Inferior parietal cortex (tissue), 1 donor: ENCODE data around the gene FHL3.
"Not testable (repeated sequence)": the region's sequence is repeated elsewhere in the genome, so short reads cannot be mapped to it uniquely, and the experiment has no call there.

Experiments
- DNase-seq: peaks from one replicate; pipeline ENCODE4 v3.0.0-alpha.2; 2016; ENCODE audit errors: extremely low spot score

Gene FHL3

DNA sequence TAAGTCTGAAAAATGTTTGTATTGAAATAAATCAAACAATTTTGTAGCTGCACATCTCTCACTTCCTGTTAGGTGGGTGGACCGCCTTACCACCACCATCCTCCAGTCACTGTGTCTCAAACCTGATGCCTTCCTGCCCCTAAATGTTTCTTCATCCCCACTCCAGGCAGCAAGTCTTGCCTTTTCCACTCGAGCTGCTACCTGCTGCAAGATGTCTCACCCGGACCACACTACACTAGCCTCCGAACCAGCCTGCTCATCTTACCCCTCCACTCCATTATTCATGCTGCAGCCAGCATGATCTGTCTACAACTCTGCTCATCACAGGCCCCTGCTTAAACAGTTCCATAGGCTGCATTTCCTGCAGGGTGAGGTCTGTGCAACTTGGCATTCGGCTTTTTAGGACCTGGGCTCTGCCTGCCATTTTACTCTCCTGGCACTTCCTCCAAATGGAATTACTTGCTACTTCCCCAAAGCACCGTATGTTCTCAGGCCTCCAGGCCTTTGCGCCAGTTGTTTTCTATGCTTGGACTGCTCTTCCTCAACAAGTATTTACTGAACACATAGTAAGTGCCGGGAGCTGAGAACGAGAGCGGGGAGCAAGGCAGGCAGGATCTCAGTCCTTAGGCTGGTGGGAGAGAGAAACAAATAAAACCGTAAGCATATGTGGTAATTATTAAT is 10.3 kb downstream of the FHL3 start:
- DNase-seq = no peak

DNA sequence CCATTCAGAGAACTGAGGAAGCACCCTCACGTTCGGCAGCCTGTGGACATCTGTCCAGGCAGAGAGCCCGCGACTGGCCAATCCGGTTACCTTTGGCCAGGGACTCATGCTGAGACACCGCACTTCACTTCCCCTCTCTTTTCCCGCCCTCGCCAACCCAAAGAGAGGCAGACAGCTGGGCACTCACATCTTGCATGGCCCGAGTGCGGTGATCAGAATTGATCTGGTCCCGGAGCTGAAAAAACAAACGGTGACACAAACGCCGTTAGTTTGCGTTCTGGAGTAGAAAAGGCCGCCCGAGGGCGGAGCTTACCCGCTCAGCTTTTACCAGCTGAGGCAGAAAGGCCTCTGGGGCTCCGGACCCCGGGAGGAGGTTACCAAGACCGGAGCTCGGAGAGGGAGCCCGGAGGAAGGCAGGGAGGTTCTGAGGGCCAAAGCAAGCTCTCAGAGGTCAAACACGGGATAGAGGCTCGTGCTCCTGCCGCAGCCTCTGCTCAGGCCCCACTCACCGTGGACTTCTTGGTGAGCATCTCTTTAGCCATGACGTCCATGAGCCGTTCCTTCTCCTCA is 15.9 kb downstream of the FHL3 start:
- no peak for DNase-seq

DNA sequence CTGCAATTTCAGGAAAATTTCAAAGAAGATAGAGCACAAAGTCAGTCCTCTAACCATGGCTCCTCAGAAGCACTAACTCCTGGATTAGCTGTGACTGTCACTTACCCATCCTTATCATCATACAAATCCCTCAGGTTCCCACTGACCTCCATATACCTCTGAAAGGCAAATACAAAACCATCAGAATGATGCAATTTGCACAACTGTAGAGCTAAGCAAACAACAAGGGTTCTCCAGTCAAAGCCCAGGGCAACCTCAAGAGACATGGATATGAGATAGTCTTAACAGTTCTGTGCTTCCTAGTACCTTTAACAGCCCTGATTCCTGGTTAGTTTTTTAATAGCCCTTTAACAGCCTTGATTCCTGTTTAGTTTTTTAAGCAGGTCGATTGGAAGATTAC is 17.6 kb downstream of the FHL3 start:
- DNase-seq = no peak

DNA sequence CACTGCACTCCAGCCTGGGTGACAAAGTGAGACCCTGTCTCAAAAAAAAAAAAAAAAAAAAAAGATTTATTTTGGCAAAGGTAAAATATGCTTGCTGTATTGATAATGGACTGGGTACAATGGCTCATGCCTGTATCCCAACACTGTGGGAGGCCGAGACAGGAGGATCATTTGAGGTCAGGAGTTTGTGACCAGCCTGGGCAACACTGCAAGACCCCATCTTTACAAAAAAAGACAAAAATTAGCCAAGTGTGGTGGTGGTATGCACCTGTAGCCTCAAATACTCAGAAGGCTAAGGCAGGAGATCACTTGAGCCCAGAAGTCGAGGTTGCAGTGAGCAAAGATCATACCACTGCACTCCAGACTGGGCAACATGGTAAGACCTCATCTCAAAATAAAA is 21.8 kb downstream of the FHL3 start:
- DNase-seq = no peak

DNA sequence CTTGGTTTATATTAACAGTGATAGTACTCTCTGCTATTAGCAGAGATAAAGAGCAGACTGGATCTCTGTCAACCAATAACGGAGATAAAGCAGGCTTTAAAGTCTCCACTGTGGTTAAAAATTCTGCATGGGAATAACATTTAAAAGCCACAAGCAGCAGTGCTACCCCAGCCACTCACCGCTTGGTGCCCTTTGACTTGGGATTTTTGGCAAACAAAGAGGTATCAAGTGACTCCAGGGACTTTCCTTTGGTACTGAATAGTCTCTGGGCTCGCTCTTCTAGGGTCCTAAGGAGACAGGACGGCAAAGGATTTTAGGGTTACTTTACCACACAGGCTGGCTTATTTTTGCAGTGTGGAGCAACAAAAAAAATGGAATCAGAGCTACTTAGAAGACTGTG is 26.8 kb downstream of the FHL3 start:
- DNase-seq = no peak

DNA sequence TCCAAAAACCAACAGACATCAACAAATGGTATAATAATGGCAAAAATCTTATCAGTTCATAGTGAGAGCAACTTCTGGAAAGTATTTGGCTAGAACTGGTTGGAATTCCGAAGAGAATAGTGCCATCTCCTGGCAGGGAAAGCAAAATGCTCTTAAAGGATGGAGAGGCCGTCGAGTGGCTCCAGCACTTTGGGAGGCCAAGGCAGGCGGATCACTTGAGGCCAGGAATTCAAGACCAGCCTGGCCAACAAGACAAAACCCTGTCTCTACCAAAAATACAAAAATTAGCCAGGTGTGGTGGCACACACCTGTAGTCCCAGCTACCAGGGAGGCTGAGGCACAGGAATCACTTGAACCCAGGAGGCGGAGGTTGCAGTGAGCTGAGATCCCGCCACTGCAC is 30.2 kb downstream of the FHL3 start:
- peak; percentile 46 for DNase-seq

DNA sequence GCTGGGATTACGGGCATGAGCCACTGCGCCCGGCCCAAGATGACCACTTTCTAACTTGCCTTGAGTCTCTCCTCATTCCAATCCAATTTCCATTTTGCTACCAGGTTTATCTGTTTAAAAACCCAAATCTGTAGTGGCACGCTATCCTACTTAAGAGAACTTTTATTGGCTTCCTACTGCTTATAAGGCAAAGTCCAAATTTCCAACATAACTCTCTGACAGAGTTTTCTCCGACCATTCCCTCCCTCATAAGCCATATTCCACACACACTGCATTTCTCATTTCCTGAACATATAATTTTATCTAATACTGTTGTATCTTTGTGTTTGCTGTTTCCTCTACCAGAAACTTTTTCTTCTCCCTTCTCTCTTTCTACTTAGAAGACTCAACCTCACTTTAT is 30.7 kb downstream of the FHL3 start:
- no peak for DNase-seq

DNA sequence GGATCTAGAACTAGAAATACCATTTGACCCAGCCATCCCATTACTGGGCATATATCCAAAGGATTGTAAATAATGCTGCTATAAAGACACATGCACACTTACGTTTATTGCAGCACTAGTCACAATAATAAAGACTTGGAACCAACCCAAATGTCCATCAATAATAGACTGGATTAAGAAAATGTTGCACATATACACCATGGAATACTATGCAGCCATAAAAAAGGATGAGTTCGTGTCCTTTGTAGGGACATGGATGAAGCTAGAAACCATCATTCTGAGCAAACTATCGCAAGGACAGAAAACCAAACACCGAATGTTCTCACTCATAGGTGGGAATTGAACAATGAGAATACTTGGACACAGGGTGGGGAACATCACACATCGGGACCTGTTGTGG is 31.6 kb downstream of the FHL3 start:
- not testable (repeated sequence) for DNase-seq

DNA sequence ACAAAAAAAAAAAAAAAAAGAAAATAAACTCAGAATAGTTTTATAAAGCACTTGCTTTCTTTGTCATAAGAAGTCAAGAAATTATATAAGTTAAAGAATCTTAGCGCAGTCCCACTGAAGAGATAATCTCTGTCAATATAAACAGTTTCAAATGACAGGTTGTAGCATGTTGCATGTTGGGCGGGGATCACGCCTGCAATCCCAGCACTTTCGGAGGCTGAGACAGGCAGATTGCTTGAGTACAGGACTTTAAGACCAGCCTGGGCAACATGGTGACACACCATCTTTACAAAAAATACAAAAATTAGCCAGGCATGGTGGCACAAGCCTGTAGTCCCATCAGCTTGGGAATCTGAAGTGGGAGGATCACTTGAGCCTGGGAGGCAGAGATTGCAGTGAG is 40.0 kb downstream of the FHL3 start:
- no peak for DNase-seq

DNA sequence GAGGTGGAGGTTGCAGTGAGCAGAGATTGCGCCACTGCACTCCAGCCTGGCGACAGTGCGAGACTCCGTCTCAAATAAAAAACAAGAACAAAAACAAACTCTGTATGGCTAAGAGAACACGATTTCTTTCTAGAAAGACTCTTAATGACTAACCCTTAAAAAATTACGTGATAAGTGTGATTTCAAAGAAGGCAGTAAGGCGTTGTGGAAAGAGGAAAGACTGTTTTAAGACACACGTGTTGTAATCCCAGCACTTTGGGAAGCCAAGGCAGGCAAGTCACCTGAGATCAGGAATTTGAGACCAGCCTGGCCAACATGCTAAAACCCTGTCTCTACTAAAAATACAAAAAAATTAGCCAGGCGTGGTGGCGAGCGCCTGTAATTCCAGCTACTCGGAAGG is 41.2 kb downstream of the FHL3 start:
- not testable (repeated sequence) for DNase-seq

DNA sequence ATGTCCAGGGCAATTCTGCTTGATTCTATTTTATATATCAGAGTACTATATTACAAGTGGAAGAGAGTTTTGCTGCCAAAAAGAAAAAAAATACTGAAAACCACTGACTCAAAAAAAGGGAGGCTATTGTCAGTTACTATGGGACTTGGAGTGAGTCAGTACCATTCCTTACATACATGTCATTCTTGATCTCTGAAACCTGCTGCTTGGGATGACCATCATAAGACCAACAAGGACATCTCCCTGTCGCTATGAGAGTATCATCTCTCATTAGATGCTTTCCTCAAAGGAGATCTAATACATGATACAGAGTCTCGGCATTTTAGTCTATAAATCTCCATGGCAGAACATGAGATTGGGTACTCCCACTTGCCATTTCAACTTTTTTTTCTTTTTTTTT is 46.6 kb downstream of the FHL3 start:
- DNase-seq = no peak

DNA sequence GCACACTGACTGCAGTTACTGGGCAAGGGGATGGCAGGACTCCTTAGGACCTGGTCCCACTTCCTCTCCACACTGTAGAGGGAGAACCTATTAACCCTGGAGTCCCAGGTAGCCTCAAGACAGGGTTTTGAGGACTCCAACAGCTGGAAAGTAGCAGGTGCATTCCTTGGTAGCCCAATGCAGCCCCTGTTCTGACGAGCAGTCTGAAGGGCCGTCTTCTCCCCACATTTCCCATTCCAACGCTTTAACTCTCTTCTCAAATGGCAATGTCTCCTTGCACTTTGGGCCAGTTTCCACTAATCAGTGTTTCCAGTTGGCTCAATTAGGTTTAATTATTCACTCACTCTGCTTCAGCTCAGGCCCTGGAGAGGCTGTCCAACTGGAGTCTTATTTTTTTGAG is 49.6 kb downstream of the FHL3 start:
- no peak for DNase-seq

DNA sequence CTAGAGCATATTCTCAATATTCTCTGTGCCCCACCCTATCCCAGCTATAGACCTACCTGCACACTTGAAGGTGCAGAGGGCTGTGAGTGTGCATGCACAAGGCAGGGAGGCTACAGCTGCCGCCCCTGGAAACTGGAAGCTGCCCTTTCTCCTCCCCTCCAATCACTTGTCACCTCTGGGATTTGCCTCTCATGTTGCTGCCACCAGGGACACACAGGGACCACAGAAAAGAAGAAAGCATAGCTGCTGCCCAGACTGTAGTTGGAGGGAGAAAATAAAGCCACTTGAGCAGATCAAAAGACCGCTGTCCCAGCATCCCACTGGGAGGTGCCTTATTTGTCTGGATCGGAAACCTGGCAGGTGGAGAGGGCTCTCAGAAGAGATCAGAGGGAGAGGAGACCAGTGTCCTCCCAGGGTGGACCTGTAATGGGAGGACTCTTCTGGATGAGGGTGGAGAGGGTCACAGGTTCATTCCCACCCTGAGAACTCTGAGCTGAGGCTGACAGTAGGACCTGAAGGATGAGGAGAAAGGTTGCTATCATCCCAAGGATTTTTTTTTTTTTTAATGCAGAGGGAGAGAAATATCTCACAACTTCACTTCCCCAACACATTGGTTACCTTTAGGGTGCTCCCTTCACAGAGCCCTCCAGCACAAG is 50.9 kb downstream of the FHL3 start:
- DNase-seq = no peak

DNA sequence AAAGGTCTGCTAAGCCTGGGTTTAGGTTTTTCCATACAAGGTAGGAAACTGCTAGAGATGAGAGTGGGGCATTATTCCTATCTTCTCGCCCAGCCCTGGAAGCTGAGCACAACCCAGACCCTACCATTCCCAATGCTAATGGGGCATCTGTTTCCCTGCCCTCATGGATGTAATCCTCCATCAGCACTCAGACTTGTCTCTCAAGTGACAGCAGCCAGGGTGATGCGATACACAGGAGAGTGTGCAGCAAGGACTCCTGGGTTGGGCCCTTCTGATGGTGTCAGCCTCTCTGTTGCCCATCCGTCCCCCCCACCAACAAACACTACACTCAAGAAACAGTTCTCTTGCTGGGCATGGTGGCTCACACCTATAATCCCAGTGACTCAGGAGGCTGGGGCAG is 52.6 kb downstream of the FHL3 start:
- no peak for DNase-seq

DNA sequence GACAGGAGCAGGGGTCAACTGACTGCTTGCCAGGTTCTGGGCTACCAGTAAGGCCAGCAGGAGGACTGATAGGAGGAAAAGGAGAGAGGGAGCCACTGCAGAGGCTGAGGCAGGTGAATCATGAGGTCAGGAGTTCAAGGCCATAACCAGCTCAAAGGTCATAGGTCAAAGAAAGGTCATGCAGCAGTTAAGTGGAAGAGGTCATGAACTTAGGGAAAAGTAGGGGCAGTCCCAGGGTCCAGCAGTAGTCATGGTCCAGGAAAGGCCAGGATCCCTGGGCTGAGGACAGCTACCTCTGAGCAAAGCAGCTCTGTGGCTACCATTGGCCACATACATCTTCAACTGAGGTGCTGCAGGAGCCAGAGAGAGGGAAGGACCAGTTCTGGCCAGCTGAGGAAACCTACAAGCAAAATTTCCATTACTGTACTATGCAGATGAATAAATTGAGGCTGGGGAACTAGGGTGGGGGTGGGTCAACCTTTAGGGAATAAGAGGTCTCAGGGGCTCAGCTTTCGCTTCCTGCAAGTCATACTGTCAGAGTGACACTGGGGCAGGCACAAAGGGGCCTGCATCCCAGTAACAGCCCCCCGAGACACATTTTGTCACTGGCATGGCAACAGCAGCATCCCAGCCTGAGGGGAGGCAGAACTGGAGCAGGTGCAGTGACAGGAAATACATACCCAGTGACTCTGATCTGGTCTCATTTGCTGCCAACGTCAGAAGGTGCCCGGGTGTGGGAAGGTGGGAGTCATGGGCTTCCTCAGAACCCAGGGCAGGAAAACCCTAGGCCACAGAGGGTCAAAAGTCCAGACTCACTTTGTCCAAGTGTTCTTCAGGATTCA is 53.3 kb downstream of the FHL3 start:
- DNase-seq = no peak

DNA sequence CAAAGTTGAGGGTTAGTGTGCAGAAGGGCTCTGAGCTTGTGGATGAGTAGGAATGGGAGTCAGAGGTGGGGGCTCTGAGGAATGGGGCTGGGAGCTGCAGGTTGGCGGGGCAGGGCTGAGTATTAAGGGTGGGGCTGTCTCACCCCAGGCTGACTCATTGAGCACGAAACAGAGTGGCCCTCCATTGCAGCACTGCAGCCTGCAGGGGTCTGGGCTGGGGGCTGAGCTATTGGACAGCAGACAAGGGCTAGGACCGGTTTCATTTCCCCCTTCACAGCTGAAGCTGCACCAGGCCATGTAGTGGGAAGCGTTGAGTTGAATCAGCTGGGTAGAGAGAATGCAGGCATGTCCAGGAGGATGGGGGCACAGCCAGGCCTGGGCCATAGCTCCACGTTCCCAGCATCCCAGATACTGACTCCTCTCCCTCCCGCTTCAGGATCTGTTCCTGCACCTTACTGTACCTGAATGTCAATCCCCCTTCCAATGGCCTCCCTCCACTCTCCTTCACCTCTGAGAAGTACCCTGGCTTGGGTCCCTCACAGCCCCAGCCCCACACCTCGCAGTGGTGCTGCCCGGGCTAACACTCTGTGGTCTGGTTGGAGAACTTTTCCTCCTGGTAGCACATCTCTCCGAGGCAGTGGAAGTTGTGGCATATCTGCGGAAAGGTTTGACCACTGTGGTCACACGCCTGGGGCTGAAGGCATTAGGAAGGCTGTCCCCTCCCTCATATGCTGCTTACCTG is 54.1 kb downstream of the FHL3 start:
- DNase-seq = no peak

DNA sequence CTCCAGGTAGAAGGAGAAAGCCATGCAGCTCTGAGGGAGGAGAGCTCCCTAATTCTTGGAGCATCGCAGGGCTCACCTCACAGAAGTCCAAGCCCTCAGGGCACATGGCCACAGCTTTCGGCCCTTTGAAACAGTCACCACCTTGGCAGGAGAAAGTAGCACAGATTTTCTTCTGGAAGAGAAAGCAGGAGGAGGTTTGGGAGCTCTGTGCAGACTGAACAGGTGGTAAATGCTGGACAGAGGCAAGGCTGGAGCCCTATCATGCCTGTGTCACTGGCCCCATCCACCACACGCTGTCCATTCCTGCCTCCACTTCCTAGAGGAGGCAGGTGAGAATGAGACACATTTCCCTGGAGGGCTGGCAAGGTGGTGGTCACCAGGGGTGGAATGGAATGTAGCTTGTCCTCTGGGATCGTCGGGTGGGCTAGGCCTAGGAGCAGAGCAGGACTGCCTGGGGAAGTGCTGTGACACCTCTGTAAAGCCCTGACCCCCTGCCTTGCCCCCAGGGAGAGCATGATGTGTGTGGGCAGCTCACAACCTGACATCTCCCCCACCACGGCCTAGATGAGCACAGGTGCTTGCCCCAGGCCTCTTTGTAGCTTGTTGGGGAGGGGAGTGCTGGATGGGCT is 55.7 kb downstream of the FHL3 start:
- no peak for DNase-seq

DNA sequence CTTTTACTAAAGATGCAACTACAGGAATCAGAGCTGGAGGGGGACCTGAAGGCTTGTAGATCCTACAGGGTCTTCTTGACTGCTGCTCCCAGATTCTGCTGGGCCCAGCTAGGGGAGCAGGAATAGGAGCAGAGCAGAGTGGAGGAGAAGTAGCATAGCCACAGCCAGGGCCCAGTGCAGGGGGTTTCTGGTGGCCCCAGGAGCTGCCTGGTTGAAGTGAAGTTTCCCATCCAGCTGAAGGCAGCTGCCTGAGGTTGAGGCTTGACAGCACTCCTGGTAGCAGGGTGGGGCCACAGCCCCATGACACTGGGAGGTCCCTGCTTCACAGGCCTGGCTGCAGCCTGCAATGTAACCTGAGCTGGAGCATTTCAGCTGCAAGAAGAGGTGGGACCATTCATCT is 56.5 kb downstream of the FHL3 start:
- DNase-seq = no peak

DNA sequence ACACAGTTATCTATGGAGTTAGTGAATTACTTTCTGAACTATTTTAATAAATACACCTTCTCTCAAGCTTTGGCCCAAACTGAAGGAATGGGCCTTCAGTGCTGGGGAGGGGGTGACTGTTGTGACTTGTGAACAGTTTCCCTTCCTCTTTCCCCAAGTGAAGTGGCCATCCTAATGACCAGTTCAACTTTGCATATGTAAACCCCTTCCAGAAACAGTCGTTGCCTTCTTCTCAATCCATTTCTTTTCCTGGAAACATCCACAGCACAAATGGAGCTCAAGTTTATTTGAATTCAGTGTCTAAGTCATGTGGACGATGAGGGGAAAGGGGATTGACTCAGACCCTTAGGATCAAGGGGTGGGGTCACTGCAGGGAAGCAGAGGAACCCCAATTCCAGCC is 57.1 kb downstream of the FHL3 start:
- DNase-seq = no peak

DNA sequence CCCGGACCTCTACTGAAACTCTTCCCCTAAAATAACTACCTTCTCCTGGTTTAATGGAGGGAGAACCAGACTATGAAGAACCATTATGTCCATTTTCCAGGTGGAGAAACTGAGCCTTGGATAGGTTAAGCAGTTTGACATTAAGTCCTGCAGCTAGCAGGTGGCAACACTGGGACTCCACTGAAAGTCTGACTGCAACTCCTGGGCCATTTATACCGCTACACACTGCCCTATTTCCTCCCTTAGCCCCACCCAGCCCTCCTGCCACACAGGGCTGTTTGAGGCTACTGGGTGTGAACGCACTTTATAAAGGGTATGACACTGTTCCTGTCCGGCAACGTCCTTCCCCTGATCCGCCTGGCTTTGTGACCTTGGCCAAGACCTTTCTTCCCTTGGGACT is 58.0 kb downstream of the FHL3 start:
- DNase-seq = no peak
